Peyer's patch (tissue), 4 donors: ENCODE measurements around the gene OCA2. TPM values are rescaled to one million over a fixed set of nuclear protein-coding genes. Genes with fewer than 3 reads are reported as not detected.

Source experiments
- DNase-seq, 3 donors: peaks; one replicate each; pipeline ENCODE4 v3.0.0-alpha.2; 2017 to 2019
- H3K27ac ChIP-seq, 4 donors: fragments of 200-600 bp; sonication (generic); one replicate each; pipeline ENCODE4 v1.5.1; 2016 to 2019
- H3K27me3 ChIP-seq, 2 donors: fragments of 200-600 bp; sonication (generic); one replicate each; pipeline ENCODE4 v1.5.1; 2019
- H3K36me3 ChIP-seq, 3 donors: fragments of 200-600 bp; sonication (generic); one replicate each; pipeline ENCODE4 v1.5.1; 2016 to 2019
- H3K4me1 ChIP-seq, 4 donors: fragments of 200-600 bp; sonication (generic); one replicate each; pipeline ENCODE4 v1.5.1; 2016 to 2019
- H3K4me3 ChIP-seq, 4 donors: fragments of 200-600 bp; sonication (generic); 1 replicate in 3 of 4; 2 replicates in 1 of 4; pipeline ENCODE4 v1.5.1; 2016 to 2019; ENCODE audit warnings: mild to moderate bottlenecking in 1 of 4
- H3K9me3 ChIP-seq, 4 donors: fragments of 200-600 bp; sonication (generic); one replicate each; pipeline ENCODE4 v1.5.1; 2016 to 2019; ENCODE audit warnings: mild to moderate bottlenecking in 1 of 4
- POLR2A ChIP-seq, 2 donors: fragments of 450-650 bp; IDR thresholded peaks; one replicate each; pipeline ENCODE4 v1.5.1; 2017; ENCODE audit warnings: antibody characterized with exemption in 2 of 2, mild to moderate bottlenecking in 2 of 2, moderate library complexity in 2 of 2
- total RNA-seq, 4 donors: library from RNA; depleted of rRNA; stranded (reverse); fragments of >200 nt; gene quantifications; one replicate each; pipeline ENCODE4 v1.1.0, GENCODE V29; 2016
- TF ChIP-seq, protein P1 (sequence below), 6 experiments: fragments of 450-650 bp in 4 of 6; fragments of 200-600 bp in 2 of 6; sonication (generic) in 1 of 6; IDR thresholded peaks; one replicate each; pipeline ENCODE4 v1.5.1; 2017 to 2019; ENCODE audit warnings: antibody characterized with exemption in 6 of 6, mild to moderate bottlenecking in 3 of 6, moderate library complexity in 1 of 6

The OCA2 gene
- total RNA-seq, 4 donors from 2014 or later = 1.4 to 3.0 TPM; not detected in 2

DNA sequence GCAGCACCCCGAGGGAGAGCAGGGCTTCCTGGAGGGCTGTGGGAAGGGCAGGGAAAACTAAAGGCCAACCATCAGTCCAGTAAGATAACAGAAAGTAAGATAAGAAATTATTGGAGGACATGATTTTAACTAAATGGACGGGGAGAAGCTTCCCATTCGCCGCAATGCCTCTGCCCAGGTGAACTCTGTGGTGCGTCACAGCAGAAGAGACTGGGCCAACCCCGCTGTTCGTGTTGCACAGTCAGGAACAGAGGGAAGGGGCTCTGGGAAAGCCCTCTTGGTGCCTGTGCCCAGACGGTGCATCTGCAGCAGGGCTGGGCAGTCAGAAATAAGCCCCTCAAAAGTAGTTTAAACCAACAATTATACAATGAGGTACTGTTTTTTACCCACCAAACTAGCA is 284.1 kb downstream of the OCA2 start:
- Histone ChIP-seq H3K4me3 (no peak overlapping the region), H3K9me3 (peaks cover 0 to 7% (median 0%) of the 10 kb centered on the region in 4 donors), H3K36me3 (no peaks in the 10 kb centered on the region), H3K27ac (no peak overlapping the region), H3K4me1 (no peaks in the 10 kb centered on the region), H3K27me3 (no peaks in the 10 kb centered on the region)
- DNase-seq = no peak
- no peak for TF ChIP-seq POLR2A (IDR thresholded peaks at IDR 0.05)
- TF ChIP-seq, protein P1, sequence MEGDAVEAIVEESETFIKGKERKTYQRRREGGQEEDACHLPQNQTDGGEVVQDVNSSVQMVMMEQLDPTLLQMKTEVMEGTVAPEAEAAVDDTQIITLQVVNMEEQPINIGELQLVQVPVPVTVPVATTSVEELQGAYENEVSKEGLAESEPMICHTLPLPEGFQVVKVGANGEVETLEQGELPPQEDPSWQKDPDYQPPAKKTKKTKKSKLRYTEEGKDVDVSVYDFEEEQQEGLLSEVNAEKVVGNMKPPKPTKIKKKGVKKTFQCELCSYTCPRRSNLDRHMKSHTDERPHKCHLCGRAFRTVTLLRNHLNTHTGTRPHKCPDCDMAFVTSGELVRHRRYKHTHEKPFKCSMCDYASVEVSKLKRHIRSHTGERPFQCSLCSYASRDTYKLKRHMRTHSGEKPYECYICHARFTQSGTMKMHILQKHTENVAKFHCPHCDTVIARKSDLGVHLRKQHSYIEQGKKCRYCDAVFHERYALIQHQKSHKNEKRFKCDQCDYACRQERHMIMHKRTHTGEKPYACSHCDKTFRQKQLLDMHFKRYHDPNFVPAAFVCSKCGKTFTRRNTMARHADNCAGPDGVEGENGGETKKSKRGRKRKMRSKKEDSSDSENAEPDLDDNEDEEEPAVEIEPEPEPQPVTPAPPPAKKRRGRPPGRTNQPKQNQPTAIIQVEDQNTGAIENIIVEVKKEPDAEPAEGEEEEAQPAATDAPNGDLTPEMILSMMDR (IDR thresholded peaks at IDR 0.05) = no peak

DNA sequence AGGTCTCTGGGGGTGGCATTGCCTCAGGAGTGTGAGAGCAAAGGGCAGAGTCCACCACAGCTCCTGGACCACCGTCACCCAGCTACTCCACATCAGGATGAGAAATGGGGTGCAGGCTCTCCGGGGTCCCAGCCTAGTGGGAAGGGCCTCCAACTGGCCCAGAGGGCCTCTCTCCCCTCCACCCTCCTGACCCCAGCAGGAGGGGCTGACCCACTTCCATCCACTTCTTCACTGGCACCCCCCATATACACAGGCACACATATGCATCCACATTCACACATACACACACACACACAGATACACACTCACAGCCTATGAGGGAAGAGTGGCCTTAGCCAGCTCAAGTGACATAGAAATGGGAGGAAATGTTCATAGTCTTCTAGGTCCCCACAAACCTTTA is 286.0 kb downstream of the OCA2 start:
- H3K4me1 ChIP-seq = no peaks in the 10 kb centered on the region
- peaks cover 0 to 7% (median 0%) of the 10 kb centered on the region in 4 donors for H3K9me3 ChIP-seq

DNA sequence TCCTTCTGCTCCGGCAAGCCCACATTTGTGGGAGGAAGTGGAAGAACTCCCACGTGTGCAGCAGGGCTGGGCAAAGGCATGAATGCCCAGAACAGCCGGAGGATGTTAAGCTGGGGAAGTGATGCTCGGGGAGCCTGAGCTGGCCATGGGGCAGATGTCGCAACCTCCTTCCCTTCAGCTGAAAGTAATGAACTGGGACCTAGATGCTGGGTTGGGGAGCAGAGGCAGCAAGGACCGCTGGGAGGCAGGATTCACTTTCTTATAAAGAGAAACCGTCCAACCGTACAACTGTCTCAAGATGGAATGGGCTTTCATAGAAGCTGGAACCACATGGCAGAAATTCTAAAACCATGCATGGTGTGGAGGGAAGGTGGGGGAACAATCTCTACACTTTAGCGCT is 290.9 kb downstream of the OCA2 start:
- TF ChIP-seq POLR2A (IDR thresholded peaks at IDR 0.05) = no peak
- TF ChIP-seq, protein P1 (IDR thresholded peaks at IDR 0.05) = no peak
- H3K27ac ChIP-seq = no peak overlapping the region
- H3K4me3 ChIP-seq = no peak overlapping the region
- DNase-seq = no peak
- no peaks in the 10 kb centered on the region for H3K4me1 ChIP-seq
- H3K9me3 ChIP-seq = no peaks in the 10 kb centered on the region
- no peaks in the 10 kb centered on the region for H3K36me3 ChIP-seq
- H3K27me3 ChIP-seq = no peaks in the 10 kb centered on the region

More for the DNA sequence above, 286.0 kb downstream of the OCA2 start:
- no peak overlapping the region for H3K4me3 ChIP-seq
- H3K27ac ChIP-seq = no peak overlapping the region
- no peak for DNase-seq
- H3K36me3 ChIP-seq = no peaks in the 10 kb centered on the region
- TF ChIP-seq, protein P1 (IDR thresholded peaks at IDR 0.05) = no peak
- TF ChIP-seq POLR2A (IDR thresholded peaks at IDR 0.05) = no peak
- no peaks in the 10 kb centered on the region for H3K27me3 ChIP-seq

DNA sequence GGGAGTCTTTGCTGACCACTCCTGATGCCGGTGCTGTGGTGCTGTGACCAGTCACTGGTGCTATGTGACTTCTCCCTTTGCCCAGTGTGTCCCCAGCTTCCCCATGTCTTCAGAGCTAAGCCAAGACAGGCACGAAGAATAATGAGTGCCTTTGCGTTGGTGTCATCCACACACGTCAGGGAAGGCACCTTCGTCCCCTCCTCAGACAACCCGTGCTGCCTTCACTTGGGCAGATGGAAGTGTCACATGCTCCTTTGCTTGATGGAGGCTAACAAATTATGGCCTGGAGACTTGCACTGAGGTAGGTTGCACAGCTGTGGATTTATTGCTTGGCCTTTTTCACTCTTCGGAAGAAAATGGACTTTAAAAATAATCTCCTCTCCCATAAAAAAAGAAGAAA is 291.8 kb downstream of the OCA2 start:
- no peak overlapping the region for H3K27ac ChIP-seq
- H3K27me3 ChIP-seq = no peaks in the 10 kb centered on the region
- no peaks in the 10 kb centered on the region for H3K36me3 ChIP-seq
- no peak for TF ChIP-seq POLR2A (IDR thresholded peaks at IDR 0.05)
- TF ChIP-seq, protein P1 (IDR thresholded peaks at IDR 0.05) = no peak
- no peaks in the 10 kb centered on the region for H3K4me1 ChIP-seq
- H3K9me3 ChIP-seq = no peaks in the 10 kb centered on the region
- no peak overlapping the region for H3K4me3 ChIP-seq
- DNase-seq = no peak

DNA sequence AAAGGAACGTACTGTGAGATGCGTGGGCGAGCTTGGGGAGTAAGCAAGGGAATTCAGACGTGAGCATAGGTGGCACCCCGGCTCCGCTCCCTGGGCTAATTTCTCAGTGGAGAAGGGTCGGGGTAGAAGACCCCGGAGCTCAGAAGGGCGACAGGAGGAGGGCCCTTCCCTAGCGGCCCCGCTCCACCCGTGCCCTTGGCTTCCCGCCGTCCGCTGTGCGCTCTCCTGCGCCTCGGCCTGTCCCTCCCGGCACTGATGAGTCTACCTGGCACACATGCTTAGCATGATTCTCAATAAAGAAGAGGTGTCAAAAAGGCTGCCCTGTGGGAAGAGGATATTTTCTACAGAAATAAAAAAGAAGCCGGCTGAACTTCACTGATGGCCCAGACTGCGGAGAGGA is 292.7 kb downstream of the OCA2 start:
- no peak overlapping the region for H3K27ac ChIP-seq
- no peaks in the 10 kb centered on the region for H3K27me3 ChIP-seq
- no peak overlapping the region for H3K4me3 ChIP-seq
- no peak for TF ChIP-seq POLR2A (IDR thresholded peaks at IDR 0.05)
- TF ChIP-seq, protein P1 (IDR thresholded peaks at IDR 0.05) = no peak
- no peak for DNase-seq
- H3K9me3 ChIP-seq = no peaks in the 10 kb centered on the region
- H3K36me3 ChIP-seq = no peaks in the 10 kb centered on the region
- no peaks in the 10 kb centered on the region for H3K4me1 ChIP-seq
